GM12874 (cell line): ENCODE results near the gene ACE2.

Experiments used
- TF ChIP-seq, protein P1 (sequence below): IDR thresholded peaks from 2 replicates; pipeline ENCODE4 v1.5.1; 2011; ENCODE audit warnings: low read depth, mild to moderate bottlenecking, control low read depth, low read length, moderate library complexity; ENCODE audit not compliant: insufficient read depth

ACE2 gene

DNA sequence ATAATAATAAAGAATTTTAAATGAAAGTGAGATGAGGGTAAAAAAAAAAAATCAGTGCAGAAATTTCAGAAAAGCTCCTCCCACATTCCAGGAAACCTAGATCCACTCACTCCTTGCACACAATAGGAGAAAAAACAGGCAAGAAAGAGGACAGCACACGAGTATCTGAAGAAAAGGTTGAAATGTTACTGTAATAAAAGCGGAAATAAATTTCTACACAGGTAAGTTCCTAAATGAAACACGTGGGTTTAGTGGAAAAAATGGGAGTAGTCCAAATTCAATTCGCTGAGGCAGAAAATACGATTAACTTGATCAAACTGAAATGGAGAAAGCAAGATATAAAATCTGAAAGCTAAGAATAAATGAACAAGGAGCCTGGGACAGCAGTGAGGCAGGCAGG is 2.0 kb upstream of the ACE2 start:
- TF ChIP-seq, protein P1, sequence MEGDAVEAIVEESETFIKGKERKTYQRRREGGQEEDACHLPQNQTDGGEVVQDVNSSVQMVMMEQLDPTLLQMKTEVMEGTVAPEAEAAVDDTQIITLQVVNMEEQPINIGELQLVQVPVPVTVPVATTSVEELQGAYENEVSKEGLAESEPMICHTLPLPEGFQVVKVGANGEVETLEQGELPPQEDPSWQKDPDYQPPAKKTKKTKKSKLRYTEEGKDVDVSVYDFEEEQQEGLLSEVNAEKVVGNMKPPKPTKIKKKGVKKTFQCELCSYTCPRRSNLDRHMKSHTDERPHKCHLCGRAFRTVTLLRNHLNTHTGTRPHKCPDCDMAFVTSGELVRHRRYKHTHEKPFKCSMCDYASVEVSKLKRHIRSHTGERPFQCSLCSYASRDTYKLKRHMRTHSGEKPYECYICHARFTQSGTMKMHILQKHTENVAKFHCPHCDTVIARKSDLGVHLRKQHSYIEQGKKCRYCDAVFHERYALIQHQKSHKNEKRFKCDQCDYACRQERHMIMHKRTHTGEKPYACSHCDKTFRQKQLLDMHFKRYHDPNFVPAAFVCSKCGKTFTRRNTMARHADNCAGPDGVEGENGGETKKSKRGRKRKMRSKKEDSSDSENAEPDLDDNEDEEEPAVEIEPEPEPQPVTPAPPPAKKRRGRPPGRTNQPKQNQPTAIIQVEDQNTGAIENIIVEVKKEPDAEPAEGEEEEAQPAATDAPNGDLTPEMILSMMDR, result no peak

DNA sequence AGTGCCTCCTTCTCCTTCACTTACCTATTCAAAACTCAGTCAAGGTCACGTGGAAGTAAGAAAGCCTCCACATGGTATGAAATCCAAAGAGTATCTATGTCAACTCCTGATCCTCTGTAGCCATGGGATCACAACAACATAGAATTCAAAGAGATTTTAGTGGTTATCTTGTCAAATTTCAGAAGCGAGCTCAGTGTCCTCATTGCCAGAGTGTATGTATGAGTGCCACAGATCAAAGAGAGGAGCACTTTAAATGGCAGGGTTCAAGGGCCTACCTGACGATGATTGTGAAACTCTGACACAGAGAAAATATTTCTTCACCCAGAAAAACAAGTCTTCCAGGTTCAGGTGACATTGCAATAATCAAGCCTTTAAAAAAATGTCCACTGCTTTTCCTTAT is 1.2 kb upstream of the ACE2 start:
- TF ChIP-seq, protein P1, result no peak

DNA sequence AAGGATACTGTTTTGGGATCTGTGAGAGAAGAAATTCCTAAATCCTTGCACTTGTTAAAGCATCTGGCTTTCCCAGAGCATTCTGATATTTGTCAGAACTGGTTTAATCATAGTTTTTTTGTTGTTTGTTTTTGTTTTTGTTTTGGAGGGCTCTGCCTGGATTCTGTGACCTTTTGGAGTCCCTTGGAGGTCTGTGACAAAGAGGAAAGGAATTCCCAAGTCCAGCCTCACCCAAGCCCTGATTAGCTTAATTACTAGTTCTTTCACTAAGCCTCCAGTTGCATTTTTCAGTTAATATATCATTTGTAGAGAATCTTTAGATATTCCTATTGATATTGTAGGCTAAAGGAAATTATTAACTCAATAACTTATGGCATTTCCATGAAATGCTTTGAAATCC is 711 bp downstream of the ACE2 start:
- TF ChIP-seq, protein P1, result no peak

DNA sequence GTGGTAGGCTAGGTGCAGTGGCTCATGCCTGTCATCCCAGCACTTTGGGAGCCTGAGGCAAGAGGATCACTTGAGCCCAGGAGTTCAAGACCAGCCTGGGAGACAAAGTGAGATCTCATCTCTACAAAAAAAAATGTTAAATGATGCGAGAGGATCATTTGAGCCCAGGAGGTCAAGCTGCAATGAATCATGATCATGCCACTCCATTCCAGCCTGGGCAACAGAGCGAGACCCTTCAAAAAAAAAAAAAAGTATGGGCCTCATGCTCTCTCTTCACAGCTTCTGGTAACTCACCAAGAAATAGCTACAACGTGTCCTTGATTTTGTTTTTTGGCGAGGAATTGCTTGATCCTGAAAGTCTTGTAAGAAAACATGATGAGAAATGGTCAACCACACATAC is 1.3 kb downstream of the ACE2 start:
- TF ChIP-seq, protein P1, result no peak

DNA sequence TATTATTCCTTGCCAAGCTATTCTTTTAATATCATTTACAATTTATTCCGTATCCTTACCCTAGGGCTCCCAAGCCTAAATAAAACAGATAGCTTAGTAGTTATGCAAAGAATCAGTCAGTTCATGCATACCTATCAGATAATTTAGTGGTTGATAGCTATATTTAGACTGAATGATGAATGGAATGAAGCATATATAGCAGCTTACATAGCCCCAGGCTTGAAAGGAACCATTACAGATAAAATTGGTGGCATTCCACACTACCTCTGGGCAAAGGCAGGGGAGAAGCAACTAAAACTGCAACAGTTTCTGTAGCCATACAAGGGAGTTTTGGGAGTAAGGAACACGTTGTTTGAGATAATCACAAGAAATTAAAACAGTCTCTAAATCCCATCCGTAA is 2.7 kb downstream of the ACE2 start:
- TF ChIP-seq, protein P1, result no peak

DNA sequence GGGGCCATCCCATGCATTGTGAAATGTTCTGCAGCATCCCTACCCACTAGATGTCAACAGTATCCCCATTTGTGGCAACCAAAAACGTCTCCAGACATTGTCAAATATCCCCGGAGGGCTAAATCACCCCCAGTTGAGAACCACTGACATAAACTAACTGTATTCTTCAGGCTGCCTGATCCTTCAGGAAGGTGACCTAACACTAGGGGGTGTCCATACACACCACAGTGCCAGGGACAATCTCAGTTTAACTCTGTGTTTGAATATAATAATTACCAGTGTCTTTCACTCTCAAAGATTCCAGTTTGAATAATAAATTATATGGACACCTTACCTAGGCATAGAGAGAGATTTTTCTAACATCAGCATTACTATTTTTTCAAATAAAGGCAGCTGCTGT is 6.4 kb downstream of the ACE2 start:
- TF ChIP-seq, protein P1, result no peak

DNA sequence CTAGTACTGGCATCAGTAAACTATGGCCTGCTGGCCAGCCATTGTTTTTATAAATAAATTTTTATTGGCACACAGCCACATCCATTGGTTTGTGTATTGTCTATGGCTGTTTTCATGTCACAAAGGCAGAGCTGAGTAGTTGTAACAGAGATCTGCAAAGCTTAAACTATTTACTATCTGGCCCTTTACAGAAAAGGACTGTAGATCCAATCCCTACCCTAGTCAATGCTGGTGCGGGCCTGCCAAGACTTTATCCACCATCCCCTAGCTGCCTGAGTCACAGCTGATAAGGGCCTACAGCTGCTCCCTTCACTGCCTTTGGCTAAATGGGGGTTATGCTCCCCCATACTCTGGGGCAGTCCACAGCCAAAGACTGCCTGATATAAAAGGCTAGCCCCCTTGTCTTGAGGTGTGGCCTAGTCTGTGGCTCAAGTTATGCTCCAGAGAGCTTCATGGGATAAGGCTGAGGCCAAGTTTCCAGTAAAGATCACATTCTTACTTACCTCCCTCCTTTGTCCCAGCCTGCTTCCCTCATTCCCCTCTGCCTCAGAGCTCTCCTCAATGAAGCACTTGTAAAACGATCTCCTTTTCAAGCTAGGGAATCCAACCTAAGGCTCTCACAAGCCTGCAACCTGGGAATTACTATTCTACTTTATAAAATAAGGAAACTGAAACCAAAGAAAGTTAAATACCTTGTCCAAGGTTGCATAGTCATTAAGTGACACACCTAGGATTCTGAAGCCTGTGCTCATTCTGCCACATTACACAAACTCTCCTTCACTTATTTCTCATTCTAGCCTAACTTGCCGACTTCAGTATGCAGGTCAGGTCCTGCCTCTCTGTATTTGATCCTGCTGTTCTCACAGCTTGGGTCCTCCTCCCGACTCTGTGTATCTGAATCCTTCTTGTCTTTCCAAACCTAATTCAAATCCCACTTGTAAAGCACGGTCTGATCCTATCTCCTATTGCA is 20.7 kb downstream of the ACE2 start:
- TF ChIP-seq, protein P1, result no peak
